ENCODE results near the gene NF1. TPM values are rescaled to one million over a fixed set of nuclear protein-coding genes. Genes with fewer than 3 reads are reported as not detected.

Gene NF1
- total RNA-seq, 2 donors from 2014 or later = 62.3 to 68.0 TPM

DNA sequence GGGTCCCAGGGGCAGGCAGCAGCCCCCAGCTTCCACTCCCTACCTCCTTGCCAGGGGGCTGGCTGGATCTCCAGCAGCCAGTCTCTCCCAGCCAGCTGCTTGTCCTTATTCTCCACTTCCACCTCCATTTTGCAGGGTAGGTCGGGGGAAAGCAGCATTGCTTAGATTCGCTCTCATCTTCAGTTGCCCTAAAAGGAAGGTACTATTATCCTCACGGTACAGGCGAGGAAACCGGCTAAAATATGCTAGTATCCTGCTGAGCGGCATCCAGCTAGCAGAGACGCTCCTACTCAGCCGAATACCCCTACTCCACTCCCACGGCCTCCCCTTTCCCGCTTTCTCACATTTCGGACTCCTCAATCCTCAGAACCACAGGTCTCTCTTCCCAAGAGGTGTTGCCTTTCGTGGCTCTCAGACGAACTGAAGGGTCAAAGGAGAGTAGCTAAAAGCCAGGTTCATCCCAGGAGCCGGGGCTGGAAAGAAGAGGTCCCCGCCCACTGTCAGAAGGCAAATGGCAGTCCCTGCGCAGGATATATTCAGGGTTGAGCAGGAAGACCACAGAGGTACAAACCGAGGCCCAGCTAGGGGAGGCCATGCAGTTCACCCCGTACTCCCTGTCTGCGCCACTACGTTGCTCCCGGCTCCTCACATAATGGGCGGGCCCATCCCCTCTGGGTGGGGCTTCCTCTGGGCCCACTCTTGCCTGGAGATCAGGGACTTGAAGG is 295.0 kb downstream of the NF1 start:
- no peaks in the 10 kb centered on the region for H3K4me1 ChIP-seq (replicated peaks)
- H3K27me3 ChIP-seq (replicated peaks; ENCODE audit: insufficient read depth) = peaks cover 4% of the 10 kb centered on the region
- H3K9me3 ChIP-seq = no peaks in the 10 kb centered on the region
- 70% methylated on average over 22 of the region's 22 CpGs for WGBS
- TF ChIP-seq POLR2AphosphoS5 (IDR thresholded peaks at IDR 0.05) = no peak
- no peaks in the 10 kb centered on the region for H3K36me3 ChIP-seq
- DNase-seq (ENCODE audit: low spot score) = no peak
- no peak overlapping the region for H3K4me3 ChIP-seq
- H3K27ac ChIP-seq = no peak overlapping the region
- intact Hi-C loops (cut with DNase I) = no loop called here

DNA sequence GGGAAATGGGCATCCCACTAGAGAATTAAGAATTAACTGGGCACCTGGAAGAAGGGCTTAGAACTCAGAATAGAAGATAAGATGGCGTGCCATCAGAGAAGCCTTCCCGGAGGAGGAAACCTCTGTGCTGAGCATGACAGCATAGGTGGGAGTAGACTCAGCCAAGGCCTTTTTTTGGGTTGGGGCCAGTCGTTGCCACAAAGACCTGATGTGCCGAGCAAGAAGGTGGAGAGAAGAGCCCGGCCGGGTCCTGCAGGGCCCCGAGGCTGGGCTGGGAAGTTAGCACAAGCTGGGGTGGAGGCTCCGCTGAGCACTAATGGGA is 295.6 kb downstream of the NF1 start:
- DNase-seq (ENCODE audit: low spot score) = no peak
- TF ChIP-seq POLR2AphosphoS5 (IDR thresholded peaks at IDR 0.05) = no peak
- TF ChIP-seq, protein P1, sequence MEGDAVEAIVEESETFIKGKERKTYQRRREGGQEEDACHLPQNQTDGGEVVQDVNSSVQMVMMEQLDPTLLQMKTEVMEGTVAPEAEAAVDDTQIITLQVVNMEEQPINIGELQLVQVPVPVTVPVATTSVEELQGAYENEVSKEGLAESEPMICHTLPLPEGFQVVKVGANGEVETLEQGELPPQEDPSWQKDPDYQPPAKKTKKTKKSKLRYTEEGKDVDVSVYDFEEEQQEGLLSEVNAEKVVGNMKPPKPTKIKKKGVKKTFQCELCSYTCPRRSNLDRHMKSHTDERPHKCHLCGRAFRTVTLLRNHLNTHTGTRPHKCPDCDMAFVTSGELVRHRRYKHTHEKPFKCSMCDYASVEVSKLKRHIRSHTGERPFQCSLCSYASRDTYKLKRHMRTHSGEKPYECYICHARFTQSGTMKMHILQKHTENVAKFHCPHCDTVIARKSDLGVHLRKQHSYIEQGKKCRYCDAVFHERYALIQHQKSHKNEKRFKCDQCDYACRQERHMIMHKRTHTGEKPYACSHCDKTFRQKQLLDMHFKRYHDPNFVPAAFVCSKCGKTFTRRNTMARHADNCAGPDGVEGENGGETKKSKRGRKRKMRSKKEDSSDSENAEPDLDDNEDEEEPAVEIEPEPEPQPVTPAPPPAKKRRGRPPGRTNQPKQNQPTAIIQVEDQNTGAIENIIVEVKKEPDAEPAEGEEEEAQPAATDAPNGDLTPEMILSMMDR (IDR thresholded peaks at IDR 0.05) = no peak
- no peaks in the 10 kb centered on the region for H3K36me3 ChIP-seq
- H3K27ac ChIP-seq = no peak overlapping the region
- H3K9me3 ChIP-seq = no peaks in the 10 kb centered on the region
- peaks cover 4% of the 10 kb centered on the region for H3K27me3 ChIP-seq (replicated peaks; ENCODE audit: insufficient read depth)
- H3K4me3 ChIP-seq = no peak overlapping the region
- 86% methylated on average over 8 of the region's 8 CpGs for WGBS
- H3K4me1 ChIP-seq (replicated peaks) = no peaks in the 10 kb centered on the region
- intact Hi-C loops (cut with DNase I) = no loop called here

DNA sequence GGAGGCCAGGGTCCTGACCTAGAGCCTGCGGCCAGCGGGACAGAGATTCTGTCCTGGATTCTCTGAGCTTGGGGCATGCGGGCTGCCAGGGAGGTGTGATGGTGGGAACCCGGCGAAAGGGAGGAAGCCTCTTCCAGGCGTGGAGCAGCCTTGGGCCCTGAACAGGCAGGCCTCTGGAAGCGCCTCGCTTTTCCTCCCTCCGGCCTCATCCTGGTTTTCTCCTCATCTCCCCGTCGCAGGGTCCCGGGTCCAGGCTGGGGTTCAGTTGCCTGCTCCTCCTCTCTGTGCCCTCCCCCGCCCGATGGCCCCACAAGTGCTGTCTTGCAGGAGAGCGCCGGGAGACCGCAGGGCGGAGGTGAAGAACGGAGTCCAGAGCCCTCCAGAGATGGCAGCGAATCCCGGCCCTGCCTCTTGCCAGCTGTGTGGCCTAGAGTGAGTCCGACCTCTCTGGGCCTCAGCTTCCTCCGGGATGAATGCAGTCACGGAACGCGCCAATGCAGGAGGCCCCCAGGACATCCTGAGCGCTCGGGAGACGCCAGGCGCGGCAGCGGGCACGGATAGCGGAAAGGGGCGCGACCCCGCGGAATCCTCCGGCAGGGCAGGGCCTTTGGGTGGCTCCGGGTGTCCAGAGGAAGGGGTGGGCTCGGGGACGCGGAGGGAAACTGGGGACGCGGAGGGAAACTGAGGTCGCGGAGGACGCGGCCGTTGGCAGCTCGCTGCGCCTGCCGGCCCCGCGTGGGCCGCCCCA is 296.1 kb downstream of the NF1 start:
- TF ChIP-seq POLR2AphosphoS5 (IDR thresholded peaks at IDR 0.05) = no peak
- TF ChIP-seq POLR2A (IDR thresholded peaks at IDR 0.05) = no peak
- TF ChIP-seq, protein P1 (IDR thresholded peaks at IDR 0.05) = no peak
- WGBS = 15% methylated on average over 49 of the region's 56 CpGs
- no peaks in the 10 kb centered on the region for H3K9me3 ChIP-seq
- H3K27me3 ChIP-seq (replicated peaks; ENCODE audit: insufficient read depth) = peaks cover 4% of the 10 kb centered on the region
- H3K4me1 ChIP-seq (replicated peaks) = no peaks in the 10 kb centered on the region
- intact Hi-C loops (cut with DNase I) = no loop called here
- H3K27ac ChIP-seq = no peak overlapping the region
- no peak for DNase-seq (ENCODE audit: low spot score)
- peak overlapping the region; percentile 32 to 42 for H3K4me3 ChIP-seq
- H3K36me3 ChIP-seq = no peaks in the 10 kb centered on the region

DNA sequence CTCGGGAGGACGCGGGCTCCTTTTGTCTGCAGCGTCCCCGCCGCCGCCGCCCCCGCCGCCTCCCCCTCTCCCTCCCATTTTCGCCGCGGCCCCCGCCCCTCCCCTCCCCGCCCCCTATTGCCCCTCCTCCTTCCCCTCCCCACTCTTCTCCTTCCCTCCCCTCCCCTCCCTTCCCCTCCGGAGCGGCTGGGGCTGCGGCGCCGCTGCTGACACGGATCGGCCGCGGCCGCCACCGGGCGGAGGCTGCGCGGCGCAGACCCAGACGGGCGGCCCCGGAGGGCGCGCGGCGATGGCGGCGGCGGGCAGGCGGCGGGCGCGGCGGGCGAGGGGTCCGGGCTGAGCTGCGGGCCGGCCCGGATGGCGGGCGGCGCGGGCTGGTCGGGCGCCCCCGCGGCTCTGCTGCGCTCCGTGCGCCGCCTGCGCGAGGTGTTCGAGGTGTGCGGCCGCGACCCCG is 296.7 kb downstream of the NF1 start, which contains the start of gene RAB11FIP4:
Gene RAB11FIP4, plus strand, starts transcription at position 180 of the 454 bp plus-strand sequence. Its CDS starts 178 bp downstream, at position 358.
- intact Hi-C loops (cut with DNase I) = no loop called here
- H3K27me3 ChIP-seq (replicated peaks; ENCODE audit: insufficient read depth) = peaks cover 4% of the 10 kb centered on the region
- no peak for TF ChIP-seq POLR2A (IDR thresholded peaks at IDR 0.05)
- TF ChIP-seq, protein P1 (IDR thresholded peaks at IDR 0.05) = no peak
- TF ChIP-seq POLR2AphosphoS5 (IDR thresholded peaks at IDR 0.05) = no peak
- no peaks in the 10 kb centered on the region for H3K4me1 ChIP-seq (replicated peaks)
- H3K9me3 ChIP-seq = no peaks in the 10 kb centered on the region
- H3K36me3 ChIP-seq = no peaks in the 10 kb centered on the region
- peak within 1 kb of the TSS; percentile 32 to 42 for H3K4me3 ChIP-seq
- no peak within 1 kb of the TSS for H3K27ac ChIP-seq
- 1% methylated on average over 42 of the region's 69 CpGs for WGBS
- no peak for DNase-seq (ENCODE audit: low spot score)

DNA sequence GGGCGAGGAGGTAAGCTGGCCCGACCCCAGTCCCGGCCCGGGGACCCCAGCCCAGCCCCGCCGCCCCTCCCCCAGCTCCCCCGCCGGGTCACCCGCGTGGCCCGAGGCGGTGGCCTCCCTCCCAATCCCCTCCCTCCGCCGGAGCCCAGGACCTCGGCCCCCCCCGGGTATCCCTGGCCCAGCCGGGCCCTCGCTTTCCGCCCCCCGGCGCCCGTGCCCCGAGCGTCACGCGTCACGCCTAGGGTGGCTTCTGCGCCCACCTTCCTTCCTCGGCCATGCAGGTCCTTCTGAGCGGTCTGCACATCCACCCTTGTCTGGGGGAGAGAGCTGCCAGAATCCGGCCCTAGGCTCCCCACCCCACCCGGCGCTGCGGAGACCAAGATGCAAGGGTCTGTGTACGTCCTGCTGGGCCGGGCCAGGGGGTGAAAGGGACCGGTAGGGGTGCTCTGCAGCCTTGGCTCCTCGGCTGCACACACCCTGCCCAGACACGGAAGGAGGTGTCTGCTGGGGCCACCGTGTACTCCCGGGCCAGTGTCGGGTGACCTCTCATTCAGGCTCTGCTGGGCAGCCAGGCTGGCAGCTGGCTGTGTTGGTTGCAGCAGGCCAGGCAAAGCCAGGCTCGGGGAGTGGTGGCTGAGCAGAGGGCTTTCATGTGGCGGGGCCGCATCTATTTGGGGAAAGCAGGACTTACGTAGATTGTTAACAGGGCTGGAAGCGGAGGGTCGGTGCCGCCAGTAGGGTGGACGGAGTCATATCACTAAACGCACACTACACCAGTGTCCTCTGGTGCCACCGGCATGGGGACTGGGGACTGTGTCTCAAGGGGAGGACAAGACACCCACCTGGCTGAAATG is 297.5 kb downstream of the NF1 start:
- no peak for DNase-seq (ENCODE audit: low spot score)
- no peak for TF ChIP-seq POLR2A (IDR thresholded peaks at IDR 0.05)
- TF ChIP-seq, protein P1 (IDR thresholded peaks at IDR 0.05) = no peak
- no peak for TF ChIP-seq POLR2AphosphoS5 (IDR thresholded peaks at IDR 0.05)
- no peaks in the 10 kb centered on the region for H3K4me1 ChIP-seq (replicated peaks)
- WGBS = 21% methylated on average over 45 of the region's 52 CpGs
- intact Hi-C loops (cut with DNase I) = no loop called here
- H3K4me3 ChIP-seq = peak overlapping the region; percentile 32 to 37
- H3K36me3 ChIP-seq = no peaks in the 10 kb centered on the region
- no peak overlapping the region for H3K27ac ChIP-seq
- H3K9me3 ChIP-seq = no peaks in the 10 kb centered on the region
- H3K27me3 ChIP-seq (replicated peaks; ENCODE audit: insufficient read depth) = peaks cover 4% of the 10 kb centered on the region

Measured in prostate gland (tissue), 2 donors.